GM12878 (cell line): ENCODE data around the gene ASAP2.

ENCODE experiments used
- CTCF ChIP-seq, 3 experiments: IDR thresholded peaks in 2 of 3; conservative IDR thresholded peaks in 1 of 3; 2 replicates each; pipeline ENCODE4 v1.5.1; 2011; ENCODE audit warnings: low read depth in 3 of 3, low read length in 3 of 3, mild to moderate bottlenecking in 3 of 3, control low read depth in 2 of 3, moderate library complexity in 2 of 3, inconsistent platforms in 1 of 3, mixed read lengths in 1 of 3; ENCODE audit not compliant: control insufficient read depth in 2 of 3, insufficient read depth in 1 of 3; ENCODE audit errors: extremely low read depth in 1 of 3
- ELK1 ChIP-seq: IDR thresholded peaks from 2 replicates; pipeline ENCODE4 v1.6.1; 2012; ENCODE audit warnings: low read depth, low read length, improper control_type of control experiment
- KLF5 ChIP-seq: fragments of 450-650 bp; IDR thresholded peaks from 2 replicates; pipeline ENCODE4 v1.6.1; 2014; ENCODE audit warnings: mild to moderate bottlenecking; ENCODE audit not compliant: partially characterized antibody
- POLR2A ChIP-seq: IDR thresholded peaks from 2 replicates; pipeline ENCODE4 v1.6.1; 2011; ENCODE audit warnings: low read depth, mild to moderate bottlenecking, low read length
- PRDM15 ChIP-seq: fragments of 450-650 bp; formaldehyde crosslinking; IDR thresholded peaks from 2 replicates; pipeline ENCODE4 v1.4.0; 2020; ENCODE audit warnings: mild to moderate bottlenecking, moderate library complexity
- RELA ChIP-seq: fragments of 450-650 bp; IDR thresholded peaks from 2 replicates; pipeline ENCODE4 v1.8.0; 2014; ENCODE audit warnings: borderline replicate concordance; ENCODE audit not compliant: partially characterized antibody
- SIN3A ChIP-seq: IDR thresholded peaks from 2 replicates; pipeline ENCODE4 v1.6.1; 2012; ENCODE audit warnings: low read depth, low read length, improper control_type of control experiment
- TAF1 ChIP-seq: IDR thresholded peaks from 2 replicates; pipeline ENCODE4 v1.6.1; 2011; ENCODE audit warnings: mild to moderate bottlenecking, low read depth, low read length, borderline replicate concordance
- TCF12 ChIP-seq: IDR thresholded peaks from 2 replicates; pipeline ENCODE4 v1.6.1; 2011; ENCODE audit warnings: low read depth, mild to moderate bottlenecking, low read length

GRCh38 chr2:9374071-9374730 lies 167.6 kb downstream of the ASAP2 start:
- no peak for TF ChIP-seq RELA
- TF ChIP-seq CTCF (IDR thresholded peaks at IDR 0.05 in 2 of 3, conservative IDR thresholded peaks at IDR 0.05 in 1 of 3; ENCODE audit: control insufficient read depth in 2 of 3, extremely low read depth in 1 of 3, insufficient read depth in 1 of 3, low read depth in 3 of 3, low read length in 3 of 3), result no peak
- TF ChIP-seq PRDM15 (CRISPR knock-in tag), result no peak
- TF ChIP-seq SIN3A, result no peak
- TF ChIP-seq POLR2A, result no peak
- no peak for TF ChIP-seq KLF5
- no peak for TF ChIP-seq TCF12
- TF ChIP-seq ELK1, result no peak
- TF ChIP-seq TAF1, result no peak
